Measurements from ENCODE around the gene MYO1C.
"Not testable (repeated sequence)": the region's sequence is repeated elsewhere in the genome, so short reads cannot be mapped to it uniquely, and the experiment has no call there.

Gene MYO1C

DNA sequence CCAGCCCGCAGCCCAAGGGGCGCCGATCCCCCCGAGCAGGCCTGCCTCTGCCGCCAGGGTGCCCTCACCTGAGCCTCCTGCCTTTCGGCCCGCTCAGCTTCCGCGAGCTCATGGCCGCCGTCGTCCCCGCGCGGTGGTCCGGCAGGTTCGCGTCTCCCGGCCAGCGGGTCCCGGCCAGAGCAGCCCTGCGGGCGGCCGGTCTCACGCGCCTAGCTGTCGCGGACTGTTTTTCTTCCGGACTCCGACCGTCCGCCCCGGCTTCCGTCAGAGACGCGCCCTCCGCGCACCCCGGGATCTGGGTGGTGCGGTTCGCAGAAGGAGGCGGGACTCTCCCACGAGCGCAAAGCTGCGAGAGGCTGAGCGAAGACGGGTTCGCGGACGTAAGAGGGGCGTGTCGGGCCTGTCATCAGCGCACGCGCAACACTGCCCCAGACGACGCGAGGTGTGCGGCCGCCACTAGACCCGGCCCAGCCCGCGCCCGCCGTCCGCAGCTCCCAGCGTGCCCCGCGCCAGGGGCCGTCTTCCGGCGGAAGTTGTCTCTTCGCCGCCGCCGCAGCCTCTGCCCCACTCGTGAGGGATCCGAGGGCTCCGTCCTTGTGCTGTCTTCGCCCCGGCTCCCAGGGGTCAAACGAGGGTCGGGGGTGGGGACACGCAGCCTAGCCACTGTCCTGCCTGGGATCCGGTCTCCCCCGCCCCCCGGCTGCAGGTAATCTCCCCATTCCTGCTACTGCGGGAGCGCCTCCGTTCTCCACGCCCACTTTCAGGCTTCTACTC lies 24.1 kb upstream of the MYO1C start, which contains the start of gene INPP5K:
Gene INPP5K, minus strand, starts transcription at position 225 of the 774 bp plus-strand sequence. Its CDS starts 113 bp downstream, at position 112.
- DNase-seq (ENCODE audit: extremely low read depth, low read depth), result peak; percentile 88
- H3K4me3 ChIP-seq (replicated peaks; ENCODE audit: low read depth, low read length), result peak within 1 kb of the TSS; percentile 87
- TF ChIP-seq, protein P1, sequence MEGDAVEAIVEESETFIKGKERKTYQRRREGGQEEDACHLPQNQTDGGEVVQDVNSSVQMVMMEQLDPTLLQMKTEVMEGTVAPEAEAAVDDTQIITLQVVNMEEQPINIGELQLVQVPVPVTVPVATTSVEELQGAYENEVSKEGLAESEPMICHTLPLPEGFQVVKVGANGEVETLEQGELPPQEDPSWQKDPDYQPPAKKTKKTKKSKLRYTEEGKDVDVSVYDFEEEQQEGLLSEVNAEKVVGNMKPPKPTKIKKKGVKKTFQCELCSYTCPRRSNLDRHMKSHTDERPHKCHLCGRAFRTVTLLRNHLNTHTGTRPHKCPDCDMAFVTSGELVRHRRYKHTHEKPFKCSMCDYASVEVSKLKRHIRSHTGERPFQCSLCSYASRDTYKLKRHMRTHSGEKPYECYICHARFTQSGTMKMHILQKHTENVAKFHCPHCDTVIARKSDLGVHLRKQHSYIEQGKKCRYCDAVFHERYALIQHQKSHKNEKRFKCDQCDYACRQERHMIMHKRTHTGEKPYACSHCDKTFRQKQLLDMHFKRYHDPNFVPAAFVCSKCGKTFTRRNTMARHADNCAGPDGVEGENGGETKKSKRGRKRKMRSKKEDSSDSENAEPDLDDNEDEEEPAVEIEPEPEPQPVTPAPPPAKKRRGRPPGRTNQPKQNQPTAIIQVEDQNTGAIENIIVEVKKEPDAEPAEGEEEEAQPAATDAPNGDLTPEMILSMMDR (IDR thresholded peaks at IDR 0.05; ENCODE audit: low read depth, low read length, missing control alignments), result no peak

DNA sequence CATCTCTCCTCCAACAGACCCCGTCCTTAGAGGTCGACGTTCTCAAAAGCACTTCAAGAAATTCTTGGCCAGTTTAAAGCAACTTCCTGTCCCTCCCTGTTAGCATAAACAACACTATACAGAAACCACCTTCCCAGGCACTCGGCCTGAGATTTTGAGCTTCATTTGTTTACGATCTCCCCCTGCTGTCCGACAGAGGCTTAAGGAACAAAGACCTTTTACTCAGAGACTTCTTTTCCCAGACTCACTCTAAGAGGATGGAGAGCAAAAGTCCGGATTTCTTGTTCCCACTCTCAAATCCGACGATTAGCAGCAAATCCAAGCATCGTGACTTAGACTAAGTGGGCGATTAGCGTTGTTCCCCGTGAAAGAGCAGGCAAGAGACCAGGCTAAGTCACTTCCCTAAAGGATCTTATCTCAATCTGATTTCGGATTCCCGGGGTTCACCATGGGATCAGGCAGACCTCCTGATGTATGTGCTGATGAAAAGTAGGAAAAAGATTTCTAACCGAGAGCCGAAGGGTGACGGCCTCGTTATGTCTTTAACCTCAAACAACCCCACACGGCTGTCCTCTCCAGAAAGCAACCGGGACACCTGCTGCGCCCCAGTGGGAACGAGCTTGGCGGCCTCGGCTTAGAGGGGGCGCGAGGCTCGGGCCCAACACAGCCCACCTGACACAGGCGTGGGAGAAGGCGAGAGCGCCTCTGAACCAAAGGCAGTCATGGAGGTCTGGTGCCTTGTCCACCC lies 23.3 kb upstream of the MYO1C start:
- peak; percentile 83 for DNase-seq (ENCODE audit: extremely low read depth, low read depth)

DNA sequence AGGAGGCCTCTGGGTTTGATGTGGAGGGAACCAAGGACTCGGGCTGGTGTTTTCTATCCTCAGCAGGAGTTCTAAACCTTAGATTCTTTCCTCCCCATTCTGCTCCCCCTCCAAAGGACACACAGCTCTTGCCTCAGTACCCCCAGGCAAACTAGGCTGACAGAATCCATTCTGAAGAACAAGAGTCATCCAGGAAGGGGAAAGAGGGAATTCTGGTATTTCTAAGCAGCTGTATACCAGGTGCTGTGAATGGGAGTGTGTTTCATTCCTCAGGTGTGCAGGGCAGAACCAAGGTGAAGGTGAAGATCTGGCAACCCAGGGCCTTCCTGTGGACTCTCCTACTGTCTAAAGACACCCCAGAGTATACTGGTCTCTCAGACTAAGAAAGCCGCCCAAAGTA lies 19.9 kb upstream of the MYO1C start:
- no peak overlapping the region for H3K4me3 ChIP-seq (replicated peaks; ENCODE audit: low read depth, low read length)
- DNase-seq (ENCODE audit: extremely low read depth, low read depth), result no peak
- TF ChIP-seq, protein P1 (IDR thresholded peaks at IDR 0.05; ENCODE audit: low read depth, low read length, missing control alignments), result no peak

More for the DNA sequence above, 23.3 kb upstream of the MYO1C start:
- peak overlapping the region; percentile 87 for H3K4me3 ChIP-seq (replicated peaks; ENCODE audit: low read depth, low read length)
- TF ChIP-seq, protein P1 (IDR thresholded peaks at IDR 0.05; ENCODE audit: low read depth, low read length, missing control alignments), result peak; percentile 69

DNA sequence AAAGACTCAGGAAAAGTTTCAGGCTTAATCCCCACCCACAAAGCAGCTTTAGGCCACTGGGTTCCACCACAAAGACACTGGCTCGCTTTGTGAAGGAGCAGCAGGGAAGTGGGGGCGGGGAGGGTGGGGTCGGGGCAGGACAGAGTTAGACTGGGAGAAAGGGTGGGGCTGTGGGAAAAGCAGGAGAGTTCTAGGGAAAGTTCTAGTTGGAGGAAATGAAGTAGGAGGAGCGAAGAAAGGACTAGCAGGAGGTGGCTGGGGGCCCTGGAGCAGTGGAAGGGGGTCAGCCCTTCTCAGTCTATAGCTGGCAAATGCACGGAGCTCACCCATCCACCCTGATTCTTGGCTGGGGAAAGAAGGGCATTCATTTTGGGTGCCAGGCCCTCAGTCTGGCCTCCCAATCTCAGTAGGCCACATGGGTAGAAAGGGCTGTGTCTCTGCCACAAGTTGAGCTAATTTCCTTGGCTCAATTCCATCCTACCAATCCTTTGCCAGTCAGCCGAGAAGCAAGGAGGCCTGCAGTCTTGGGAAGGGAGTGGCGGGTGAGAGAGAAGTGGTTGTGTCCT lies 19.4 kb upstream of the MYO1C start:
- H3K4me3 ChIP-seq (replicated peaks; ENCODE audit: low read depth, low read length), result no peak overlapping the region
- no peak for DNase-seq (ENCODE audit: extremely low read depth, low read depth)
- TF ChIP-seq, protein P1 (IDR thresholded peaks at IDR 0.05; ENCODE audit: low read depth, low read length, missing control alignments), result no peak

DNA sequence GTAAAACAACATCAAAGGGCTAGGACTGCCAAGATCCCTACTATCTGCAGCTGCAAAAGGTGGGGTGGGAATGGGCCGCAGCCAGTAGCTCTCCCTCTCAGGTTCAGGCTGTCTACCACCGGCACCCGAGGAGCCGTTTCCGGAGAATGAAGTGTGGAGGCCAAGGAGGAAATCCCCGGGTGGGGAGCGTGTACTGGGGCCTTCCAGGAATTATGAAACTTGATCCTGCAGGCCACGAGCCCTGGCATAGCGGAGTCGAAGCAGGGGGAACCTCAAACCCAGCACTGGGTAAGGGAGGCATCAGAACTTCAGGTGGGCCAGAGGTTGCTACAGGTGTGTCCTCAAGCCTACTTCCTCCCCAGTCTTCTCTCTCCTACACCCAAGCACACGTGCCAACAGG lies 18.8 kb upstream of the MYO1C start:
- no peak overlapping the region for H3K4me3 ChIP-seq (replicated peaks; ENCODE audit: low read depth, low read length)
- TF ChIP-seq, protein P1 (IDR thresholded peaks at IDR 0.05; ENCODE audit: low read depth, low read length, missing control alignments), result no peak
- DNase-seq (ENCODE audit: extremely low read depth, low read depth), result no peak

DNA sequence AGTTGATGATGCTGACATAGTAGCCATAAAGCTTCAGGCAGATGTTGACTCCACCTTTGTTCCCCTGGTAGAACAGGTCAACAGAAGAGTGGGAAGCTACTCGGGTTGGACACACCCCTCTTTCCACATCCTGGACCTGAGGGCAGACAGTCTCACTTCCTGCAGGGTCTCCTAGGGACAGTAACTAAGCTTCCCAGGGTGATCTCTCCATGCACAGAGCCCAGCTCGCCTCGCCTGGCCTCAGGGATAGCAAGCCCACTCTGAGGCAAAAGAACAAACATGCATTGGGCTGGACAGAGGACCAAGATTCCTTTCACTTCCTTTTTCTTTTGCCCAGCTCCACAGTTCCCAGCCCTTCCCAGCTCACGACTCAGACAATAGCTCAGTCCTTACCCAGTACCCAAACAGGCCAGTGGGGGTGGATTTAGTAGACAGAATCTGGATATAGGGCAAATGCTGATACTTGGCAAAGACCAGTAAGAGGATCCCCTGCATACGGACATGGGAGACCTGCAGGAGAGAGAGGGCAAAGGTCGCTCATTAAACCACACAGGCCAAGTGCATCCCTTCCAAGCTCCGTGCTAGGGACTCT lies 16.9 kb upstream of the MYO1C start:
- TF ChIP-seq, protein P1 (IDR thresholded peaks at IDR 0.05; ENCODE audit: low read depth, low read length, missing control alignments), result no peak
- DNase-seq (ENCODE audit: extremely low read depth, low read depth), result no peak
- no peak overlapping the region for H3K4me3 ChIP-seq (replicated peaks; ENCODE audit: low read depth, low read length)

DNA sequence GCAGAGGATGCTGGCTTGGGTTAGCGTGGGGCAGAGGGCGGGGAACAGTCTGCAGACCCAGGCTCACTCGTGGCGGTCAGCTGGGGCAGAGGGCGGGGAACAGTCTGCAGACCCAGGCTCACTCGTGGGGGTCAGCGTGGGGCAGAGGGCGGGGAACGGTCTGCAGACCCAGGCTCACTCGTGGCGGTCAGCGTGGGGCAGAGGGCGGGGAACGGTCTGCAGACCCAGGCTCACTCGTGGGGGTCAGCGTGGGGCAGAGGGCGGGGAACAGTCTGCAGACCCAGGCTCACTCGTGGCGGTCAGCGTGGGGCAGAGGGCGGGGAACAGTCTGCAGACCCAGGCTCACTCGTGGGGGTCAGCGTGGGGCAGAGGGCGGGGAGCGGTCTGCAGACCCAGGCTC lies 16.2 kb upstream of the MYO1C start:
- DNase-seq (ENCODE audit: extremely low read depth, low read depth); H3K4me3 ChIP-seq (replicated peaks; ENCODE audit: low read depth, low read length): not testable (repeated sequence)

All from HFF-Myc (cell line).